Endothelial cell of hepatic sinusoid (primary cell): ENCODE results near the gene ZBTB7C.

ENCODE experiments used
- in situ Hi-C: cut with HindIII; loops from 2 replicates; pipeline ENCODE4 v1.10.0; 2017; ENCODE audit warnings: low sequenced_read_pairs

The ZBTB7C gene

DNA sequence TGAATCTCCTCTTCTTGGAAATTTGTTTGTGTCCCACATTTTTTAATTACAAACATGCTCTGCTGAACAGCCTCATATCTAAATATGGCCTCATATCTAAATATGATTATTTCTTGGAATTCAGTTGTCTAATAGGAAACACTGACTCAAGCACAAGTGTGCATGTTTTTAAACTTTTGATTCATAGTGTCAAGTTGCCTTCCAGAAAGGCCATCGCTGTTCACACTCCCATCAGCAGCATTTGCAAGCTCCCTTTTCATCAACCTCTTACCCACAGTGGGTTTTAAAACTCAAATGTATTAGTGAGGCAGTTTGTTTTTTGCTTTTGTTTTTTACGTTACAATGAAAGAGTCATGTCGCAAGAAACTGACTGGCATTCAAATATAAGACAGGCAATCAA lies 413.5 kb downstream of the ZBTB7C start:
- in situ Hi-C loops = no loop called here

GRCh38 chr18:47993409-47993808 lies 415.8 kb downstream of the ZBTB7C start:
- in situ Hi-C loops = no loop called here

DNA sequence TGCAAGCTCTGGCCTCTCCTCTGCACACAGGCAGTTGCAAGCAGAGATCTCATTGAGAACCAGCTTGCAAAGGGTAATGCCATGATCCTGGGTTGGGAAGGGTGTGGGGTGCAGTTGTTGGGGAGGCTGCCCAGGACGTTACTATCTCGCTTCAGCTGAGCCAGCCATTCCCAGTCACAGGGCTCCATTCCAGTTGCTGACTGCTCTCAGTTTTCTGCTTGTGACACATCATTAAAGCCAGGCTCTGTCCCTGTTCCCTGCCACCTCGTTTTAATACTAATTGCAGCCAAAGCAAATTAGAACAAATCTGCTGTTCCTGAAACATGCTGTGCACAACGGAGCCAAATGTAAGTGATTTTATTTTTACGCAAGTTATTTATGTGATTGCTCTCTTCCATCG lies 416.2 kb downstream of the ZBTB7C start:
- in situ Hi-C loops = no loop called here

DNA sequence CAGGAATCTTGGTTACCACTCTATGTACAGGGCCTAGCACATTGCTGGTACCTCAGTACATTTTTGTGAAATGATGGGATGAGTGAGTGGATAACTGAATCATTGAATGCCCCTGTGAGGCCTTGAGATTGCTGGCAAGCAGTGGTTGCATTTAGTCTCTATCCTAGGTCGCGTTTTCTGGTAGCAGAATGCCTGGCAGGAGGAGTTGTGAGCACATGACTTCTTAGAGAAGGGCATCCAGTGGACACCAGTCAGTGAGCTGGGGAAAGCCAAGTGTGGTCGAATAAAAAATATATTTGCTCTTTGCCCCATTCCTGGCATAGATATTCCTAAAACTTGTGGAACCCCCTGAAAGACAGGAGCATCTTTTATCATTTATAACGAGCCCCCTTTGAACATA lies 416.9 kb downstream of the ZBTB7C start:
- in situ Hi-C loops = no loop called here

DNA sequence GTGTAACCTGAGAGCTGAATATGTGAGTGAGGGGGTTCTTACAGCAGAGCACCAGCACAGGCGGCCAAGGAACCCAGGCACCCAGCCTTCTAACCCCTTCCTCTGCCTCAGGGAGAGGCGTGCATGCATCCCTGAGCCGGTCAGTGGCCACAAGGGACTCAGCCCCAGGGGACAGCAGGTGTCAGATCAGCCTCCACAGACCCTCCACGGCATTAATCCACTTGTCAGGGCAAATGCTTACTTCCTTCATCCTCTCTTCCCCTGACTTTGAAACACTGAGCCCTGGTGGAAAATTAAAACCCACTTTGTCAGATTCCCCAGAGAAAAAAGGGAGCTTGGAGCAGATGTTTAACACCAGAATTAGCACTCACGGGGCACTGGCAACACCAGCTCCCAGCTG lies 418.2 kb downstream of the ZBTB7C start:
- in situ Hi-C loops = no loop called here

DNA sequence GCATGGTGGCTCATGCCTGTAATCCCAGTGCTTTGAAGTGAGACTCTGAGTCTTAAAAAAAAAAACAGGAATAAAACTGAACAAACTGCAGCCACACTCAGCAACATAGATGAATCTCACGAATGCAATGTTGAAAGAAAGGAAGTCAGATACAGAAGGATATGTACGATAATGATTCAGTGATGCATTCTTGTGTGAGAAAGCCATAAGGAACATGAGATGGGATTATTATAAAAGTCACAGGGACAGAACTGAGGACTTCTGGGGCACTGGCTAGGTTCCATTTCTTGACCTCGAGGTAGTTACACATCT lies 421.8 kb downstream of the ZBTB7C start:
- in situ Hi-C loops = no loop called here

DNA sequence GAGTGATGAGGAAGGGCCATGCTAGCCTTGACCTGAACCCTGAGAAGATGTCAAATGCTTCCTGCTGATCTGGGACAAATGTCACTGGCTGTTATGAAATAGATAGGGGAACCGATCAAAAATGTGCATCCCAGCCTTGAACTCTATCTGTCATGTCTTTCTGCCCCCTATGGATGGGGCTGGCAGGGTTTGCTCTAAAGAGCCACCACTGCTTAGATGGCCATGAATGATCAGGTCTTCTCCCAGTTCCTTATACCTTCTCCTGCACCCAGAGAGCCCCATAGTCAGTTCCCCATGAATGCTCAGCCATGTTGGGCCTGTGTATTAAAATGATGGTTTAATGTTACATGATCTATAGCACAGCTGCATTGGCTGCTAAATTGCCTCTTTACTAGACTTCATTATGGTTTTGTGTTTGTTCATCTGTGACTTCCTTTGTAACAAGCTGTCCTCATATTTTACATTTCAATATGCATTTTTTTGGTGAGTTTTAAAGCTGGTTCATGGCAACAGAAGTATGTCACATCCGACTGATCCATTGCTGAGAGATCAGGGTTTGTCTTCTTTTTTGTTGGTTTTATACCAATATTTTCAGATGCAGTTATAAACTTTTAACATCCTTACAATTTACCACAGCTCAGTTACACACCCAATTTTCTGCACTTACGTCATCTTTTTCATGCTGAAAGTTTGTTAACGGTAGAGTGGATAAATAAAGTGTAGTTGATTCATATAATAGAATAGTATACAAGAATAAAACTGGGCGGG lies 422.4 kb downstream of the ZBTB7C start:
- in situ Hi-C loops = no loop called here

GRCh38 chr18:47985866-47986265 lies 423.3 kb downstream of the ZBTB7C start:
- in situ Hi-C loops = no loop called here

GRCh38 chr18:47984991-47985390 lies 424.2 kb downstream of the ZBTB7C start:
- in situ Hi-C loops = no loop called here

GRCh38 chr18:47983946-47984345 lies 425.2 kb downstream of the ZBTB7C start:
- in situ Hi-C loops = no loop called here

DNA sequence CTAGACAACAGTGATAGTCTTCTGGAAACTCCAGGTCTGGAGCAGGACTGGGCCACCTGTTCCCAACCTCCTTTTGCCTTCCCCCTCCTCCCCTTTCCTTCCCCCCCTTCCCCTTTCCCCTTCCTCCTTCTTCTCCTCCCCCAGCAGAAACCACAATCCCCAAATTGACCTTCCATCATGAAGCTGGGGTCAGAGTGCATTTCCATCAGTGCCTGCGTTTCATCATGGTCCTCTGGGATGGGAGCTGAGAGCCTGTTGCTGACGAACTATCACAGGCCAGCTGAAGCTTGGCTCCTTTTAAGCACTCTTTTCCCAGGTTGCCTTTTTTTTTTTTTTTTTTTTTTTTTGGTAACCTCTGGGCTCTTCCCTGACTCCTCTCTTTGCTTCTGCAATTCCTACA lies 426.1 kb downstream of the ZBTB7C start:
- in situ Hi-C loops = no loop called here

- in situ Hi-C loops = no loop called here
These were observed 427.4 kb downstream of the ZBTB7C start for GRCh38 chr18:47981830-47982229.

DNA sequence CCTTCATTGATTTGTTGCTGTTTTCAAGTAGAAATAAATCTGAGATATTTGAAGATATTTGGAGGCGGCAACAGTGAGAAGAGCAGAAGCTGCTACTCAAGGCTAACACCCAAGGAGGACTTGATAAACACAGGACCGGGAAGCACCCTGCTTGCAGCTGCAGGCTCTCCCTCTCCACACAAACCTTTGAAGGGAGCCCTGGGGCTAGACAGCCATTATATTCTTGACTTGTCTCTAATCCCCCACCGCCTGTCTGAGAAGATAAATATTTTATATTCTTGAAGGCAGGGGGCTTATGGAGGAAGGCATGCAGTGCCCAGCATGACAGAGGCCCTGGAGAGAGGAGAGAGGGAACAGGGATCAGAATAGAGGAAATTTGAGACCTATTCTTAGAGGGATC lies 427.9 kb downstream of the ZBTB7C start:
- in situ Hi-C loops = no loop called here

DNA sequence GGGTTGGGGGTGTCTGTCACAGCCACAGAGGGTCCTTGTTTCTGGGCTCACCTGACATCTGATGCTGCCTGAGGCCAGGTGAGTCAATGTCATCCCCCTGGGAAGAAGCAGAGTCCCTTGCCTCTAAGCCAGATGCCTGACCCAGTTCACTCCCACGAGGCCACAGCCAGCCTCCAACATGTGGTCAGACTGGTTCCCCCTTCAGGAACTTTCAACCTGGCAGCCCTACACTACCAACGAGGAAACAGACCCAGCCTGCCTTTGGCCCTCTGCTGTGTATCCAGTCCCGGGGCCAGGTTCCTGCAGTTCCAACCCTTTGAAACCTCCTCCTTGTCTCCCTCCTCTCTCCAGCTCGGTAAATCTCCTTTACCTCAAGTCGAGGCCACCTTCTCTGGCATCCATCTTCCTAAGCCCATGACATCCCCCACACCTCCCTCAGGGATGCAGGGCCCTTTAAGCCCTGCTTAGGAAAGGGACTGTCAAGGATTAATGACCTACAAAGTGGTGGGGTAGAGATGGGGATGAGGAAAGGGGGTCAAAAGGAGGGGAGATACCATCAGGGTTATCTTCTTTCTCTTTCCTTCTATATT lies 429.5 kb downstream of the ZBTB7C start:
- in situ Hi-C loops = no loop called here

DNA sequence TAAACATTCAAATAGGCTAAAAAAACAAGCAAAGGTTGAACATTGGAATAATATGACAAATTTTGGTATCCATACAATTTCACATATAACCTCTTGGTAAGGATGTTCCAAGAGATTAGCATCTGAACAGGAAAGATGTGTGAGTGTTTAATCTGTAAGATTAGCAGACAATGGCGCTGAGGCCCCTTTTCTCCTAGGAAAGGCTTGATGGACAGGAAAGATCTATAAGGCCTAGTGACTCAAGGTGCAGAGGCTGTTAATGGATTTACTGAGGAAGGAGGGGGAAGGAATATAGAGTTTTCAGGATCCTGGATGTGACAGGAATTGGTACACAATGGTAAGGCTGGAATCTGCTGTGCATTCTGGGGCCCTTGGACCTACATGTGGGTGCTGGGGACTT lies 430.6 kb downstream of the ZBTB7C start:
- in situ Hi-C loops = no loop called here

DNA sequence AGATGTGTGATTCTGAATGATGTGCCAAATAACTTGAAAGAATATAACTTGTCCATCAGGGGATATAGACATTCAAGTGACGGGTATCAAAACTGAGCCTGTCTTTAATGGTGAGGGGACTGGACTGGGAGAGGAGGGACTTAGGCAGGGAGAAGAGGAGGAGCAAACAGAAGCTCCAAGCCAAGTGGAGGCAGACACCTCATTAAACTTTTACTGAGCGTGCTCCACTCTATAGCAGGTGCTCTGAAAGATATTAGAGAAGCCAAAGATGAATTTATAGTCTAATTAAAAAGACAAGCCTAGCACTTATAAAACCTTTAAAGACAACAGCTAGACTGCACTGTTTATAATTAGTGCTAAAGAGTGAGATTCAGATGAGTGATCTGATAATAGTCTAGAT lies 431.0 kb downstream of the ZBTB7C start:
- in situ Hi-C loops = no loop called here
